ENCODE data around the gene XPR1.

The XPR1 gene

GRCh38 chr1:180745098-180745497 lies 113.3 kb downstream of the XPR1 start:
- TF ChIP-seq CTCF (IDR thresholded peaks at IDR 0.05; ENCODE audit: low read depth, low read length) (no peak), POLR2A (IDR thresholded peaks at IDR 0.05; ENCODE audit: extremely low read depth, insufficient read length) (no peak), MAX (IDR thresholded peaks at IDR 0.05; ENCODE audit: low read depth, low read length) (no peak), MYC (IDR thresholded peaks at IDR 0.05; ENCODE audit: low read depth, low read length) (no peak)
- DNase-seq (ENCODE audit: low read depth) = no peak
- no peak overlapping the region for H3K4me3 ChIP-seq (ENCODE audit: low read depth, low read length)

GRCh38 chr1:180751921-180752320 lies 120.1 kb downstream of the XPR1 start:
- no peak for DNase-seq (ENCODE audit: low read depth)
- TF ChIP-seq POLR2A (IDR thresholded peaks at IDR 0.05; ENCODE audit: extremely low read depth, insufficient read length) = no peak
- TF ChIP-seq CTCF (IDR thresholded peaks at IDR 0.05; ENCODE audit: low read depth, low read length) = no peak
- no peak for TF ChIP-seq MAX (IDR thresholded peaks at IDR 0.05; ENCODE audit: low read depth, low read length)
- TF ChIP-seq MYC (IDR thresholded peaks at IDR 0.05; ENCODE audit: low read depth, low read length) = no peak
- no peak overlapping the region for H3K4me3 ChIP-seq (ENCODE audit: low read depth, low read length)

- TF ChIP-seq MAX (IDR thresholded peaks at IDR 0.05; ENCODE audit: low read depth, low read length) = no peak
- TF ChIP-seq MYC (IDR thresholded peaks at IDR 0.05; ENCODE audit: low read depth, low read length) = no peak
- no peak for TF ChIP-seq CTCF (IDR thresholded peaks at IDR 0.05; ENCODE audit: low read depth, low read length)
- no peak for TF ChIP-seq POLR2A (IDR thresholded peaks at IDR 0.05; ENCODE audit: extremely low read depth, insufficient read length)
- no peak overlapping the region for H3K4me3 ChIP-seq (ENCODE audit: low read depth, low read length)
- DNase-seq (ENCODE audit: low read depth) = no peak
Observed at GRCh38 chr1:180754453-180754852, 122.6 kb downstream of the XPR1 start.

GRCh38 chr1:180757657-180758056 lies 125.8 kb downstream of the XPR1 start:
- no peak overlapping the region for H3K4me3 ChIP-seq (ENCODE audit: low read depth, low read length)
- no peak for DNase-seq (ENCODE audit: low read depth)

GRCh38 chr1:180762796-180763195 lies 131.0 kb downstream of the XPR1 start:
- no peak for TF ChIP-seq MAX (IDR thresholded peaks at IDR 0.05; ENCODE audit: low read depth, low read length)
- no peak for TF ChIP-seq CTCF (IDR thresholded peaks at IDR 0.05; ENCODE audit: low read depth, low read length)
- no peak for TF ChIP-seq POLR2A (IDR thresholded peaks at IDR 0.05; ENCODE audit: extremely low read depth, insufficient read length)
- no peak for TF ChIP-seq MYC (IDR thresholded peaks at IDR 0.05; ENCODE audit: low read depth, low read length)
- no peak for DNase-seq (ENCODE audit: low read depth)
- no peak overlapping the region for H3K4me3 ChIP-seq (ENCODE audit: low read depth, low read length)

More at GRCh38 chr1:180757657-180758056, 125.8 kb downstream of the XPR1 start:
- TF ChIP-seq CTCF (IDR thresholded peaks at IDR 0.05; ENCODE audit: low read depth, low read length) (no peak), MAX (IDR thresholded peaks at IDR 0.05; ENCODE audit: low read depth, low read length) (no peak)

- TF ChIP-seq MYC (IDR thresholded peaks at IDR 0.05; ENCODE audit: low read depth, low read length) (no peak), CTCF (IDR thresholded peaks at IDR 0.05; ENCODE audit: low read depth, low read length) (no peak), MAX (IDR thresholded peaks at IDR 0.05; ENCODE audit: low read depth, low read length) (no peak), POLR2A (IDR thresholded peaks at IDR 0.05; ENCODE audit: extremely low read depth, insufficient read length) (no peak)
- H3K4me3 ChIP-seq (ENCODE audit: low read depth, low read length) = no peak overlapping the region
- DNase-seq (ENCODE audit: low read depth) = no peak
Observed at GRCh38 chr1:180765151-180765550, 133.3 kb downstream of the XPR1 start.
